GM12878 (cell line): ENCODE data around the gene IFITM2. TPM values are rescaled to one million over a fixed set of nuclear protein-coding genes. Genes with fewer than 3 reads are reported as not detected.

Source experiments
- CREB1 ChIP-seq: IDR thresholded peaks from 2 replicates; pipeline ENCODE4 v1.6.1; 2012; ENCODE audit warnings: low read depth, mild to moderate bottlenecking, inconsistent platforms
- CUX1 ChIP-seq: IDR thresholded peaks from 2 replicates; pipeline ENCODE4 v1.6.1; 2012; ENCODE audit warnings: improper control_type of control experiment, low read depth, low read length; ENCODE audit not compliant: insufficient replicate concordance
- E4F1 ChIP-seq: fragments of 450-650 bp; IDR thresholded peaks from 2 replicates; pipeline ENCODE4 v1.6.1; 2018; ENCODE audit warnings: borderline replicate concordance, mild to moderate bottlenecking; ENCODE audit not compliant: partially characterized antibody
- PBX3 ChIP-seq: IDR thresholded peaks from 2 replicates; pipeline ENCODE4 v1.6.1; 2011; ENCODE audit warnings: mild to moderate bottlenecking, low read depth, low read length, moderate library complexity; ENCODE audit not compliant: insufficient replicate concordance
- PRDM15 ChIP-seq: fragments of 450-650 bp; formaldehyde crosslinking; IDR thresholded peaks from 2 replicates; pipeline ENCODE4 v1.4.0; 2020; ENCODE audit warnings: mild to moderate bottlenecking, moderate library complexity
- ZBTB33 ChIP-seq: fragments of 450-650 bp; IDR thresholded peaks from 2 replicates; pipeline ENCODE4 v1.6.1; 2017; ENCODE audit warnings: mild to moderate bottlenecking
- ZNF687 ChIP-seq: fragments of 450-650 bp; IDR thresholded peaks from 2 replicates; pipeline ENCODE4 v1.6.1; 2017; ENCODE audit warnings: mild to moderate bottlenecking, moderate library complexity
- polyA plus RNA-seq, 11 experiments: library from polyadenylated mRNA; depleted of rRNA in 4 of 11; unstranded in 6 of 11; stranded (reverse) in 5 of 11; fragments of >200 nt; fragmentation: Nextera tagmentation in 4 of 11; fragmentation: Illumina TruSeq in 1 of 11; extraction: Ambion mirVana in 4 of 11; extraction: Trizol in 1 of 11; gene quantifications; 1 replicate in 1 of 11; 2 replicates in 10 of 11; pipeline versions ENCODE4 v1.2.1 to v1.2.3, GENCODE V29; 2011 to 2016; ENCODE audit warnings: inconsistent platforms in 2 of 11, missing spikeins in 2 of 11, low read depth in 1 of 11
- total RNA-seq, 4 experiments: library from RNA; depleted of rRNA in 3 of 4; stranded (reverse); fragments of >200 nt in 3 of 4; fragmentation: Illumina TruSeq in 1 of 4; extraction: Trizol in 1 of 4; gene quantifications; 2 replicates each; pipeline versions ENCODE4 v1.2.1 to v1.2.3, GENCODE V29; 2013 to 2021

The IFITM2 gene
- total and polyA plus RNA-seq, 10 of the 15 experiments (the other 5 are each of a cell fraction or from before 2014, with no cell fraction given), result 116 to 3,672 (median 724) TPM

GRCh38 chr11:269146-269890 lies 38.3 kb upstream of the IFITM2 start (continued):
- TF ChIP-seq ZNF687 (no peak; the same call in 1 of the 2 replicates), PRDM15 (CRISPR knock-in tag) (no peak), CUX1 (no peak), CREB1 (peak; percentile 64), ZBTB33 (no peak), PBX3 (peak; percentile 71), E4F1 (no peak)
